Left renal pelvis (tissue), 4 donors: ENCODE results near the gene MORN3. TPM values are rescaled to one million over a fixed set of nuclear protein-coding genes. Genes with fewer than 3 reads are reported as not detected.
A peak's percentile ranks its signal among the peaks of the same experiment; 100 is the strongest.
"Not testable (repeated sequence)": the region's sequence is repeated elsewhere in the genome, so short reads cannot be mapped to it uniquely, and the experiment has no call there.

Source experiments
- DNase-seq, 4 donors: peaks; one replicate each; pipeline ENCODE4 v3.0.0-alpha.2; 2013; ENCODE audit warnings: low read depth in 4 of 4, low spot score in 3 of 4
- polyA plus RNA-seq, 4 donors: library from polyadenylated mRNA; unstranded; fragments of 120-200 nt; gene quantifications; one replicate each; pipeline ENCODE4 v1.2.1, GENCODE V29; 2013; ENCODE audit not compliant: insufficient read length in 4 of 4

The MORN3 gene
- polyA plus RNA-seq, 4 donors, result 0.40 to 1.9 (median 1.7) TPM

GRCh38 chr12:121648458-121649028 is 20.9 kb downstream of the MORN3 start:
- no peak for DNase-seq

GRCh38 chr12:121641343-121641630 is 28.2 kb downstream of the MORN3 start:
- no peak for DNase-seq

GRCh38 chr12:121638298-121639202 is 30.9 kb downstream of the MORN3 start:
- DNase-seq, result no peak

GRCh38 chr12:121637231-121637914 is 32.1 kb downstream of the MORN3 start:
- no peak for DNase-seq

GRCh38 chr12:121634836-121635235 is 34.6 kb downstream of the MORN3 start:
- DNase-seq, result no peak

- DNase-seq, result not testable (repeated sequence)
Observed at GRCh38 chr12:121633833-121634196, 35.6 kb downstream of the MORN3 start.

- DNase-seq, result no peak
Observed at GRCh38 chr12:121632069-121632970, 37.1 kb downstream of the MORN3 start.

GRCh38 chr12:121630791-121631355 is 38.6 kb downstream of the MORN3 start:
- DNase-seq, result no peak

- DNase-seq, result no peak
Observed at GRCh38 chr12:121628536-121628935, 40.9 kb downstream of the MORN3 start.

- no peak for DNase-seq
Observed at GRCh38 chr12:121628037-121628436, 41.4 kb downstream of the MORN3 start.

GRCh38 chr12:121626853-121627640 is 42.4 kb downstream of the MORN3 start:
- DNase-seq, result no peak

- DNase-seq, result peak; percentile 77 to 93 (median 91)
Observed at GRCh38 chr12:121626087-121626852, 43.2 kb downstream of the MORN3 start, which contains the start of gene ORAI1. ORAI1 (plus strand) TSS chr12:121626530.

- no peak for DNase-seq
Observed at GRCh38 chr12:121620333-121620891, 49.0 kb downstream of the MORN3 start.

- no peak for DNase-seq
Observed at GRCh38 chr12:121618659-121619233, 50.7 kb downstream of the MORN3 start.

- DNase-seq, result no peak
Observed at GRCh38 chr12:121614872-121615467, 54.5 kb downstream of the MORN3 start.

GRCh38 chr12:121613462-121613861 is 56.0 kb downstream of the MORN3 start:
- DNase-seq, result no peak

GRCh38 chr12:121611306-121611705 is 58.1 kb downstream of the MORN3 start:
- DNase-seq, result no peak
